ENCODE measurements around the gene METTL27. TPM values are rescaled to one million over a fixed set of nuclear protein-coding genes. Genes with fewer than 3 reads are reported as not detected.

The METTL27 gene
- total and polyA plus RNA-seq, 9 of the 15 experiments (the other 6 are each of a cell fraction or from before 2014, with no cell fraction given), result 0.08 to 0.82 (median 0.33) TPM; not detected in 4

DNA sequence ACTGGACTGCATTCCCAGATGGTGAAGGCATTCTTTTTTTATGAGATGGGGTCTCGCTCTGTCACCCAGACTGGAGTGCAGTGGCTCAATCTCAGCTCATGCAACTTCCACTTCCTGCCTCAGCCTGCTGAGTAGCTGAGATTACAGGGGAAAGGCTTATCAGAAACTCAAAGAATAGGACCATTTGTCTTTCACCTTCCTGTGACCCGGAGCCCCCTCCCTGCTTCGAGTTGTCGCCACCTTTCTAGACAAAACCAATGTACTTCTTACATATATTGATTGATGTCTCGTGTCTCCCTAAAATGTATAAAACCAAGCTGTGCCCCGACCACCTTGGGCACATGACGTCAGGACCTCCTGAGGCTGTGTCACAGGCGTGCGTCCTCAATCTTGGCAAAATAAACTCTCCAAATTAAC is 1.8 kb upstream of the METTL27 start (continued):
- TF ChIP-seq MEIS2 (IDR thresholded peaks at IDR 0.05; ENCODE audit: partially characterized antibody), result peak; percentile 70

DNA sequence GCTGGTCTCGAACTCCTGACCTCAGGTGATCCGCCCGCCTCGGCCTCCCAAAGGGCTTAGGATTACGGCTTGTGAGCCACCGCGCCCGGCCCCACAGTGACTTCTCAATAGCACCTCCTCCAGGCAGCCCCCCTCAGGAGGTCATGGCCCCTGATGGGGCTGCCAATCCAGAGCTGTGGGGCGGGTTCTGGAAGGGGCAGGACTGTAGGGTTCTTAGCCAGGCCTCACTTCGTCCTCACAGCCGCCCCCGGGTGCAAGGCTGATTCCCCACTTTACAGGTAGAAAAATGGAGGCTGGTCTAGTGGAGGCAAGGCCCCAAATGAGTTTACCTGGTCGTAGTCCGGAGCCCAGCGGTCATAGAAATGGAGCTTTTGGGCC is 638 bp downstream of the METTL27 start:
- POLR2A ChIA-PET, result interaction anchor here (1.0 kb wide), 1 partner anchor 26 kb away, joined by 3 read pairs; no protein-coding TSS in a partner anchor
- 47% methylated on average over 15 of the region's 15 CpGs for WGBS (ENCODE audit: insufficient coverage, low coverage, missing lambda C conversion rate)
- intact Hi-C loops (cut with micrococcal nuclease), result no loop called here
- TF ChIP-seq, protein P1, sequence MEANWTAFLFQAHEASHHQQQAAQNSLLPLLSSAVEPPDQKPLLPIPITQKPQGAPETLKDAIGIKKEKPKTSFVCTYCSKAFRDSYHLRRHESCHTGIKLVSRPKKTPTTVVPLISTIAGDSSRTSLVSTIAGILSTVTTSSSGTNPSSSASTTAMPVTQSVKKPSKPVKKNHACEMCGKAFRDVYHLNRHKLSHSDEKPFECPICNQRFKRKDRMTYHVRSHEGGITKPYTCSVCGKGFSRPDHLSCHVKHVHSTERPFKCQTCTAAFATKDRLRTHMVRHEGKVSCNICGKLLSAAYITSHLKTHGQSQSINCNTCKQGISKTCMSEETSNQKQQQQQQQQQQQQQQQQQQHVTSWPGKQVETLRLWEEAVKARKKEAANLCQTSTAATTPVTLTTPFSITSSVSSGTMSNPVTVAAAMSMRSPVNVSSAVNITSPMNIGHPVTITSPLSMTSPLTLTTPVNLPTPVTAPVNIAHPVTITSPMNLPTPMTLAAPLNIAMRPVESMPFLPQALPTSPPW (CRISPR knock-in tag; IDR thresholded peaks at IDR 0.05), result no peak
- TF ChIP-seq ZFX (CRISPR knock-in tag; IDR thresholded peaks at IDR 0.05), result peak; percentile 39; the same call in 1 of the 2 replicates
- TF ChIP-seq BRCA1 (IDR thresholded peaks at IDR 0.05), result no peak
- 0 out of 2 replicates have a peak, but pooled peaks have one; percentile 65 for TF ChIP-seq BRCA1 (CRISPR knock-in tag; IDR thresholded peaks at IDR 0.05)
- TF ChIP-seq, protein P2, sequence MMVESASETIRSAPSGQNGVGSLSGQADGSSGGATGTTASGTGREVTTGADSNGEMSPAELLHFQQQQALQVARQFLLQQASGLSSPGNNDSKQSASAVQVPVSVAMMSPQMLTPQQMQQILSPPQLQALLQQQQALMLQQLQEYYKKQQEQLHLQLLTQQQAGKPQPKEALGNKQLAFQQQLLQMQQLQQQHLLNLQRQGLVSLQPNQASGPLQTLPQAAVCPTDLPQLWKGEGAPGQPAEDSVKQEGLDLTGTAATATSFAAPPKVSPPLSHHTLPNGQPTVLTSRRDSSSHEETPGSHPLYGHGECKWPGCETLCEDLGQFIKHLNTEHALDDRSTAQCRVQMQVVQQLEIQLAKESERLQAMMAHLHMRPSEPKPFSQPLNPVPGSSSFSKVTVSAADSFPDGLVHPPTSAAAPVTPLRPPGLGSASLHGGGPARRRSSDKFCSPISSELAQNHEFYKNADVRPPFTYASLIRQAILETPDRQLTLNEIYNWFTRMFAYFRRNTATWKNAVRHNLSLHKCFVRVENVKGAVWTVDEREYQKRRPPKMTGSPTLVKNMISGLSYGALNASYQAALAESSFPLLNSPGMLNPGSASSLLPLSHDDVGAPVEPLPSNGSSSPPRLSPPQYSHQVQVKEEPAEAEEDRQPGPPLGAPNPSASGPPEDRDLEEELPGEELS (CRISPR knock-in tag; IDR thresholded peaks at IDR 0.05; ENCODE audit: borderline replicate concordance), result no peak
- peak; percentile 52; the same call in 1 of the 2 replicates for TF ChIP-seq BCOR (IDR thresholded peaks at IDR 0.05)
- peak; percentile 11 for TF ChIP-seq PCBP1 (IDR thresholded peaks at IDR 0.05; ENCODE audit: low read depth, low read length, poor library complexity, severe bottlenecking)
- peak; percentile 73 for TF ChIP-seq ZFP36 (IDR thresholded peaks at IDR 0.05; ENCODE audit: low read depth, low read length, partially characterized antibody)
- TF ChIP-seq, protein P3, sequence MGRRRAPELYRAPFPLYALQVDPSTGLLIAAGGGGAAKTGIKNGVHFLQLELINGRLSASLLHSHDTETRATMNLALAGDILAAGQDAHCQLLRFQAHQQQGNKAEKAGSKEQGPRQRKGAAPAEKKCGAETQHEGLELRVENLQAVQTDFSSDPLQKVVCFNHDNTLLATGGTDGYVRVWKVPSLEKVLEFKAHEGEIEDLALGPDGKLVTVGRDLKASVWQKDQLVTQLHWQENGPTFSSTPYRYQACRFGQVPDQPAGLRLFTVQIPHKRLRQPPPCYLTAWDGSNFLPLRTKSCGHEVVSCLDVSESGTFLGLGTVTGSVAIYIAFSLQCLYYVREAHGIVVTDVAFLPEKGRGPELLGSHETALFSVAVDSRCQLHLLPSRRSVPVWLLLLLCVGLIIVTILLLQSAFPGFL (CRISPR knock-in tag; IDR thresholded peaks at IDR 0.05), result 0 out of 2 replicates have a peak, but pooled peaks have one; percentile 58
- TF ChIP-seq MAFK (IDR thresholded peaks at IDR 0.05; ENCODE audit: low read length), result no peak
- 0 out of 2 replicates have a peak, but pooled peaks have one; percentile 42 for TF ChIP-seq ZNF263 (CRISPR knock-in tag; IDR thresholded peaks at IDR 0.05; ENCODE audit: borderline replicate concordance)
- TF ChIP-seq GATAD2A (IDR thresholded peaks at IDR 0.05), result no peak
- 0 out of 4 replicates have a peak, but pooled peaks of 1 of the 2 experiments have one; percentile 18 for TF ChIP-seq KDM1A (IDR thresholded peaks at IDR 0.05)
- TF ChIP-seq, protein P4, sequence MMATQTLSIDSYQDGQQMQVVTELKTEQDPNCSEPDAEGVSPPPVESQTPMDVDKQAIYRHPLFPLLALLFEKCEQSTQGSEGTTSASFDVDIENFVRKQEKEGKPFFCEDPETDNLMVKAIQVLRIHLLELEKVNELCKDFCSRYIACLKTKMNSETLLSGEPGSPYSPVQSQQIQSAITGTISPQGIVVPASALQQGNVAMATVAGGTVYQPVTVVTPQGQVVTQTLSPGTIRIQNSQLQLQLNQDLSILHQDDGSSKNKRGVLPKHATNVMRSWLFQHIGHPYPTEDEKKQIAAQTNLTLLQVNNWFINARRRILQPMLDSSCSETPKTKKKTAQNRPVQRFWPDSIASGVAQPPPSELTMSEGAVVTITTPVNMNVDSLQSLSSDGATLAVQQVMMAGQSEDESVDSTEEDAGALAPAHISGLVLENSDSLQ (IDR thresholded peaks at IDR 0.05), result peak; percentile 53; the same call in 1 of the 2 replicates
- TF ChIP-seq CBX1 (IDR thresholded peaks at IDR 0.05; ENCODE audit: low read depth), result peak; percentile 48; the same call in 1 of the 2 replicates
- peak; percentile 36; the same call in 1 of the 2 replicates for TF ChIP-seq EGR1 (conservative IDR thresholded peaks at IDR 0.05)

More for the DNA sequence above, 638 bp downstream of the METTL27 start:
- ATAC-seq (peak; percentile 49), FAIRE-seq (no peak), DNase-seq (ENCODE audit: extremely low read depth in 1 of 4, low spot score in 3 of 4) (peak; percentile 45 to 55 (median 52))
- in situ Hi-C loops (cut with MboI), result no loop called here
- Histone ChIP-seq H3K4me1 (replicated peaks in 1 of 2; ENCODE audit: control insufficient read depth in 2 of 2, insufficient read depth in 2 of 2, low read length in 2 of 2) (peaks cover 0 to 32% of the 10 kb centered on the region in 2 experiments; a peak in 4 of 5 replicates), H3K36me3 (ENCODE audit: control insufficient read depth, insufficient read depth, low read length) (no peaks in the 10 kb centered on the region), H3K27ac (ENCODE audit: extremely low read depth, low read depth, low read length) (peak overlapping the region; percentile 52; the same call in 1 of the 3 replicates), H3K79me2 (ENCODE audit: control insufficient read depth, insufficient read depth, low read length) (no peaks in the 10 kb centered on the region), H2AFZ (ENCODE audit: low read depth, low read length) (peak overlapping the region; percentile 90), H4K20me1 (replicated peaks; ENCODE audit: control insufficient read depth, insufficient read depth, low read length) (no peaks in the 10 kb centered on the region), H3K4me3 (peak overlapping the region; percentile 48), H3K27me3 (ENCODE audit: control insufficient read depth in 2 of 2, insufficient read depth in 2 of 2, low read length in 2 of 2) (no peaks in the 10 kb centered on the region), H3K9me3 (replicated peaks; ENCODE audit: control insufficient read depth, insufficient read depth, low read depth, low read length) (no peaks in the 10 kb centered on the region), H3K4me2 (ENCODE audit: insufficient read depth, low read length) (peak overlapping the region; percentile 73), H3K9ac (ENCODE audit: insufficient read depth in 1 of 2, low read depth in 2 of 2, low read length in 2 of 2) (peak overlapping the region; percentile 50 to 94; a peak in 3 of 4 replicates), H3K9me1 (ENCODE audit: control insufficient read depth, insufficient read depth, low read length) (no peaks in the 10 kb centered on the region)
- BruUV-seq (replicated peaks), result no TSS peak
- CTCF ChIA-PET (ENCODE audit: low intra/inter-chr PET ratio), result no interaction called here
